ENCODE results near the gene TRPC5OS. TPM values are rescaled to one million over a fixed set of nuclear protein-coding genes. Genes with fewer than 3 reads are reported as not detected.

Gene TRPC5OS
- total and polyA plus RNA-seq, 8 donors = not detected

- H3K27ac ChIP-seq = no peak overlapping the region
- H3K9me3 ChIP-seq = no peaks in the 10 kb centered on the region
- H3K36me3 ChIP-seq = no peaks in the 10 kb centered on the region
- intact Hi-C loops (cut with DNase I) = no loop called here
- no peaks in the 10 kb centered on the region for H3K27me3 ChIP-seq
- ATAC-seq (no peak), DNase-seq (no peak)
- H3K4me3 ChIP-seq = no peak overlapping the region
- TF ChIP-seq CTCF (IDR thresholded peaks at IDR 0.05) = no peak
- no peaks in the 10 kb centered on the region for H3K4me1 ChIP-seq
Observed at GRCh38 chrX:111928456-111928855, 52.5 kb downstream of the TRPC5OS start.

Other genes starting within 250 kb of the TRPC5OS start
- gene ALG13, start 195.0 kb upstream of the TRPC5OS start, total RNA-seq = 10 to 100 TPM; 42.4 to 46.5 TPM
- 10 to 100 TPM; 52.8 to 69.6 (median 62.0) TPM for gene ALG13, start 195.0 kb upstream of the TRPC5OS start, polyA plus RNA-seq (ENCODE audit: insufficient read length in 6 of 6)
- gene TRPC5, start 206.6 kb downstream of the TRPC5OS start, total RNA-seq = not detected
- under 1 TPM in 3 of 6 donors, not detected in 3; 0.04 to 0.10 (median 0.04) TPM for gene TRPC5, start 206.6 kb downstream of the TRPC5OS start, polyA plus RNA-seq (ENCODE audit: insufficient read length in 6 of 6)
- not detected for gene RTL4, start 206.8 kb downstream of the TRPC5OS start, total RNA-seq
- gene RTL4, start 206.8 kb downstream of the TRPC5OS start, polyA plus RNA-seq (ENCODE audit: insufficient read length in 6 of 6) = under 1 TPM in 4 of 6 donors, not detected in 2; 0.06 to 0.22 (median 0.14) TPM